Iris pigment epithelial cell (primary cell): ENCODE data around the gene RGS6.

ENCODE experiments used
- DNase-seq: peaks from one replicate; pipeline ENCODE4 v3.0.0-alpha.2; 2011; ENCODE audit warnings: low read depth

Gene RGS6

GRCh38 chr14:72501439-72501838 is 569.2 kb downstream of the RGS6 start:
- no peak for DNase-seq

- DNase-seq, result no peak
Measured at GRCh38 chr14:72503271-72503670, 571.0 kb downstream of the RGS6 start.

- DNase-seq, result no peak
Measured at GRCh38 chr14:72503696-72504368, 571.6 kb downstream of the RGS6 start.

- DNase-seq, result no peak
Measured at GRCh38 chr14:72510566-72510965, 578.3 kb downstream of the RGS6 start.

GRCh38 chr14:72512281-72512680 is 580.1 kb downstream of the RGS6 start:
- no peak for DNase-seq

- no peak for DNase-seq
Measured at GRCh38 chr14:72512925-72513324, 580.7 kb downstream of the RGS6 start.

- no peak for DNase-seq
Measured at GRCh38 chr14:72513346-72513745, 581.1 kb downstream of the RGS6 start.

GRCh38 chr14:72513965-72514659 is 581.9 kb downstream of the RGS6 start:
- peak; percentile 54 for DNase-seq

- DNase-seq, result no peak
Measured at GRCh38 chr14:72514660-72515025, 582.4 kb downstream of the RGS6 start.

- peak; percentile 35 for DNase-seq
Measured at GRCh38 chr14:72515779-72516770, 583.8 kb downstream of the RGS6 start.

- peak; percentile 87 for DNase-seq
Measured at GRCh38 chr14:72516936-72517700, 584.9 kb downstream of the RGS6 start.

GRCh38 chr14:72517736-72518135 is 585.5 kb downstream of the RGS6 start:
- no peak for DNase-seq

GRCh38 chr14:72518809-72519377 is 586.7 kb downstream of the RGS6 start:
- no peak for DNase-seq

GRCh38 chr14:72519543-72519942 is 587.3 kb downstream of the RGS6 start:
- no peak for DNase-seq

- DNase-seq, result no peak
Measured at GRCh38 chr14:72521045-72521444, 588.8 kb downstream of the RGS6 start.

- no peak for DNase-seq
Measured at GRCh38 chr14:72521968-72522741, 589.9 kb downstream of the RGS6 start.

- DNase-seq, result no peak
Measured at GRCh38 chr14:72522847-72523246, 590.6 kb downstream of the RGS6 start.

GRCh38 chr14:72523424-72524294 is 591.4 kb downstream of the RGS6 start:
- DNase-seq, result peak; percentile 40

GRCh38 chr14:72524295-72524629 is 592.0 kb downstream of the RGS6 start:
- no peak for DNase-seq
